Mesothelial cell of epicardium (in vitro differentiated cells): ENCODE data around the gene CCDC50. TPM values are rescaled to one million over a fixed set of nuclear protein-coding genes. Genes with fewer than 3 reads are reported as not detected.
A peak's percentile ranks its signal among the peaks of the same experiment; 100 is the strongest.

Source experiments
- DNase-seq, 2 experiments: peaks; one replicate each; pipeline ENCODE4 v3.0.0; 2021; ENCODE audit warnings: low spot score in 2 of 2; ENCODE audit not compliant: unreplicated experiment in 2 of 2
- H3K27ac Mint-ChIP-seq: 2 replicates; pipeline ENCODE4 v1.8.0; 2021; ENCODE audit warnings: mixed read lengths
- H3K27me3 Mint-ChIP-seq: 2 replicates; pipeline ENCODE4 v1.8.0; 2021; ENCODE audit warnings: low read depth, mixed read lengths
- H3K36me3 Mint-ChIP-seq: 2 replicates; pipeline ENCODE4 v1.8.0; 2021; ENCODE audit warnings: mixed read lengths
- H3K4me1 Mint-ChIP-seq: 2 replicates; pipeline ENCODE4 v1.8.0; 2021; ENCODE audit warnings: mixed read lengths
- H3K4me3 Mint-ChIP-seq: 2 replicates; pipeline ENCODE4 v1.8.0; 2021; ENCODE audit warnings: mild to moderate bottlenecking, moderate library complexity, mixed read lengths
- H3K9me3 Mint-ChIP-seq: 2 replicates; pipeline ENCODE4 v1.8.0; 2021; ENCODE audit warnings: mixed read lengths
- CTCF ChIP-seq: fragments of 200-600 bp; sonication (generic); IDR thresholded peaks from one replicate; pipeline ENCODE4 v1.5.0; 2021; ENCODE audit warnings: antibody characterized with exemption; ENCODE audit not compliant: unreplicated experiment
- total RNA-seq: library from RNA; stranded (reverse); gene quantifications from 3 replicates; pipeline ENCODE4 v1.2.1, GENCODE V29; 2021

CCDC50 gene
- total RNA-seq, 1 donor from 2014 or later: 63.2 TPM

- Mint-ChIP-seq H3K27ac (no peak overlapping the region), H3K27me3 (no peaks in the 10 kb centered on the region), H3K36me3 (no peaks in the 10 kb centered on the region), H3K4me1 (no peaks in the 10 kb centered on the region), H3K4me3 (no peak overlapping the region), H3K9me3 (peaks cover 3% of the 10 kb centered on the region)
- TF ChIP-seq CTCF: no peak
- DNase-seq: no peak
Observed at GRCh38 chr3:191321019-191321767, 8.0 kb upstream of the CCDC50 start.

GRCh38 chr3:191324936-191325335, 4.3 kb upstream of the CCDC50 start:
- H3K9me3 Mint-ChIP-seq: no peaks in the 10 kb centered on the region
- no peak overlapping the region for H3K4me3 Mint-ChIP-seq
- DNase-seq: no peak
- H3K4me1 Mint-ChIP-seq: peaks cover 9% of the 10 kb centered on the region
- H3K27me3 Mint-ChIP-seq: no peaks in the 10 kb centered on the region
- H3K36me3 Mint-ChIP-seq: no peaks in the 10 kb centered on the region
- no peak overlapping the region for H3K27ac Mint-ChIP-seq
- no peak for TF ChIP-seq CTCF

- Mint-ChIP-seq H3K9me3 (no peaks in the 10 kb centered on the region), H3K36me3 (no peaks in the 10 kb centered on the region), H3K27me3 (no peaks in the 10 kb centered on the region), H3K4me3 (no peak overlapping the region), H3K27ac (no peak overlapping the region), H3K4me1 (peaks cover 30% of the 10 kb centered on the region)
- DNase-seq: no peak
- no peak for TF ChIP-seq CTCF
Observed at GRCh38 chr3:191327526-191327925, 1.7 kb upstream of the CCDC50 start.

GRCh38 chr3:191328383-191328961, 722 bp upstream of the CCDC50 start:
- no peak for DNase-seq

More at GRCh38 chr3:191328383-191328961, 722 bp upstream of the CCDC50 start:
- Mint-ChIP-seq H3K36me3 (no peaks in the 10 kb centered on the region), H3K9me3 (no peaks in the 10 kb centered on the region), H3K27ac (peak overlapping the region; percentile 95), H3K4me3 (peak overlapping the region; percentile 89), H3K4me1 (peaks cover 38% of the 10 kb centered on the region), H3K27me3 (no peaks in the 10 kb centered on the region)
- no peak for TF ChIP-seq CTCF
